LNCaP clone FGC (cell line): ENCODE measurements around the gene RIT2.

Experiments
- DNase-seq: peaks from one replicate; pipeline ENCODE4 v3.0.0-alpha.2; 2011; ENCODE audit warnings: low read depth
- H3K4me3 ChIP-seq: 2 replicates; pipeline ENCODE4 v1.5.1; 2011; ENCODE audit warnings: mild to moderate bottlenecking, low read depth, low read length, control low read depth
- CTCF ChIP-seq: IDR thresholded peaks from 2 replicates; pipeline ENCODE4 v1.5.1; 2012; ENCODE audit warnings: mild to moderate bottlenecking; ENCODE audit not compliant: control insufficient read depth, insufficient read depth; ENCODE audit errors: extremely low read depth

Gene RIT2

GRCh38 chr18:43009674-43010073 is 105.8 kb downstream of the RIT2 start:
- no peak for DNase-seq
- TF ChIP-seq CTCF, result no peak
- H3K4me3 ChIP-seq, result no peak overlapping the region

- DNase-seq, result no peak
- no peak overlapping the region for H3K4me3 ChIP-seq
- no peak for TF ChIP-seq CTCF
Measured at GRCh38 chr18:43007365-43007764, 108.1 kb downstream of the RIT2 start.

- no peak for TF ChIP-seq CTCF
- no peak overlapping the region for H3K4me3 ChIP-seq
- no peak for DNase-seq
Measured at GRCh38 chr18:43004421-43004820, 111.1 kb downstream of the RIT2 start.

GRCh38 chr18:43001821-43002220 is 113.7 kb downstream of the RIT2 start:
- TF ChIP-seq CTCF, result no peak

GRCh38 chr18:42996824-42997223 is 118.7 kb downstream of the RIT2 start:
- TF ChIP-seq CTCF, result no peak
- DNase-seq, result no peak
- H3K4me3 ChIP-seq, result no peak overlapping the region

More at GRCh38 chr18:43001821-43002220, 113.7 kb downstream of the RIT2 start:
- DNase-seq, result no peak
- H3K4me3 ChIP-seq, result no peak overlapping the region

GRCh38 chr18:42980426-42980825 is 135.1 kb downstream of the RIT2 start:
- DNase-seq, result no peak
- TF ChIP-seq CTCF, result no peak
- no peak overlapping the region for H3K4me3 ChIP-seq

GRCh38 chr18:42977982-42978637 is 137.4 kb downstream of the RIT2 start:
- H3K4me3 ChIP-seq, result no peak overlapping the region
- DNase-seq, result no peak
- no peak for TF ChIP-seq CTCF
